ENCODE measurements around the gene MBL2.
A peak's percentile ranks its signal among the peaks of the same experiment; 100 is the strongest.

The MBL2 gene

DNA sequence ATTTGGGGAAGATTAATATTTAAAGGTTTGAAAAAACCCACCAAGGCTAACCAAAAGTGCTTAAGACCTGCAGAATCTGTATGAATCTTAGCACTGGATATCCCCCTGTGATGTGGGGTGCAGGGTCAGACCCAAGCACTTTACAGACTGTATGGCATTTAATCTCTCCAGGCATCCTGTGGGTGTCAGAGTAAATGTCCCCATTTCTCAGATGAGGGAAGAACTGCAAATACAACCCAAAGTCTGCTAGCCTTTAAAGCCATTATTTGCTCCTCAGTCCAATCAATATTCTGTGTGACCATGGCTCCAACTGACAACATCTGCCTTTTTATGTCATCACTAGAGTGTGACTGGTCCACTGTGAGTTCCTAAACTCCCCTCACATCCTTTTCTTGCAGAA lies 10.0 kb upstream of the MBL2 start:
- TF ChIP-seq, protein P1, sequence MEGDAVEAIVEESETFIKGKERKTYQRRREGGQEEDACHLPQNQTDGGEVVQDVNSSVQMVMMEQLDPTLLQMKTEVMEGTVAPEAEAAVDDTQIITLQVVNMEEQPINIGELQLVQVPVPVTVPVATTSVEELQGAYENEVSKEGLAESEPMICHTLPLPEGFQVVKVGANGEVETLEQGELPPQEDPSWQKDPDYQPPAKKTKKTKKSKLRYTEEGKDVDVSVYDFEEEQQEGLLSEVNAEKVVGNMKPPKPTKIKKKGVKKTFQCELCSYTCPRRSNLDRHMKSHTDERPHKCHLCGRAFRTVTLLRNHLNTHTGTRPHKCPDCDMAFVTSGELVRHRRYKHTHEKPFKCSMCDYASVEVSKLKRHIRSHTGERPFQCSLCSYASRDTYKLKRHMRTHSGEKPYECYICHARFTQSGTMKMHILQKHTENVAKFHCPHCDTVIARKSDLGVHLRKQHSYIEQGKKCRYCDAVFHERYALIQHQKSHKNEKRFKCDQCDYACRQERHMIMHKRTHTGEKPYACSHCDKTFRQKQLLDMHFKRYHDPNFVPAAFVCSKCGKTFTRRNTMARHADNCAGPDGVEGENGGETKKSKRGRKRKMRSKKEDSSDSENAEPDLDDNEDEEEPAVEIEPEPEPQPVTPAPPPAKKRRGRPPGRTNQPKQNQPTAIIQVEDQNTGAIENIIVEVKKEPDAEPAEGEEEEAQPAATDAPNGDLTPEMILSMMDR (IDR thresholded peaks at IDR 0.05; ENCODE audit: low read depth, low read length, missing control alignments): no peak
- H3K27ac ChIP-seq: no peak overlapping the region
- H3K27me3 ChIP-seq (replicated peaks): peaks cover 2% of the 10 kb centered on the region
- in situ Hi-C loops (cut with HindIII; ENCODE audit: low pct_ligation_motif_present, low sequenced_read_pairs): no loop called here
- H3K36me3 ChIP-seq (replicated peaks): no peaks in the 10 kb centered on the region
- no peak overlapping the region for H3K4me3 ChIP-seq (ENCODE audit: low read depth, low read length)
- no peak for DNase-seq

DNA sequence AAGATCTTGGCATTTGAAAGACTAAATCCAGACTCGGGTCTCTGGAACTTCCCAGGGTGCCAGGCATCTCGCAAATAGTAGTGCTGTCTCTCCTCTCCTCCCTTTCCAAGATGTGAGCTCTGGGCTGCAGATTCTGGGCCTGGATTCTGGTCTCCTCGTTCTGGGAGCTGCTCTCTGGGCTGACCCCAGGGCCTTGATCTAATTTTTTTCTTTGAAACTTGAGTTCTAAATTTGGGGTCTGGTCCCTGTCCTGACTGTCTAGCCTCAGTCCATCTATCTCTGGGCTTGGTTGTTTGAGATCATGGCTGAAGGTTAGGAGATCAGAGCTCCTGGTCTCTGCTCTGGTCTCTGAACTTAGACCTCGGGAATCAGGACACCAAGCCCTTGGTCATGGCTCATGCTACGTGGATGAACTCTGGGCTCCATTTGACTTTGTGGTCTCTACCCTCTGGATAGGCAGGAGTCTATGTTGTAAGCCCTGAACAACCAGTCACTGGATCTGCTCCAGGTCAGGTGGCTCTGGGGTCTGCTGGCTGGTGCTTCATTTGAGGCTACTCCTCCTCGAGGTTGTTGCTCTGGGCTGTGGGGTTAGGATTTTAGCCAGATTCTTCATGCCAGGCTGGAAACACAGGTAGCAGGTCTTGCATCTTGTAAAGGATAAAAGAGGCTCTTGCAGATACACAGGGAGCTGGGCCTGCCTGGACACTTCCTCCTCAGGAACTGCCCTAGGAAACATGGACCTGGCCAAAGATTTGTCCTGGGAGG lies 8.0 kb upstream of the MBL2 start:
- no peak overlapping the region for H3K27ac ChIP-seq
- no peaks in the 10 kb centered on the region for H3K36me3 ChIP-seq (replicated peaks)
- in situ Hi-C loops (cut with HindIII; ENCODE audit: low pct_ligation_motif_present, low sequenced_read_pairs): no loop called here
- no peak for DNase-seq
- H3K27me3 ChIP-seq (replicated peaks): peaks cover 2% of the 10 kb centered on the region
- TF ChIP-seq, protein P1 (IDR thresholded peaks at IDR 0.05; ENCODE audit: low read depth, low read length, missing control alignments): no peak
- H3K4me3 ChIP-seq (ENCODE audit: low read depth, low read length): no peak overlapping the region

DNA sequence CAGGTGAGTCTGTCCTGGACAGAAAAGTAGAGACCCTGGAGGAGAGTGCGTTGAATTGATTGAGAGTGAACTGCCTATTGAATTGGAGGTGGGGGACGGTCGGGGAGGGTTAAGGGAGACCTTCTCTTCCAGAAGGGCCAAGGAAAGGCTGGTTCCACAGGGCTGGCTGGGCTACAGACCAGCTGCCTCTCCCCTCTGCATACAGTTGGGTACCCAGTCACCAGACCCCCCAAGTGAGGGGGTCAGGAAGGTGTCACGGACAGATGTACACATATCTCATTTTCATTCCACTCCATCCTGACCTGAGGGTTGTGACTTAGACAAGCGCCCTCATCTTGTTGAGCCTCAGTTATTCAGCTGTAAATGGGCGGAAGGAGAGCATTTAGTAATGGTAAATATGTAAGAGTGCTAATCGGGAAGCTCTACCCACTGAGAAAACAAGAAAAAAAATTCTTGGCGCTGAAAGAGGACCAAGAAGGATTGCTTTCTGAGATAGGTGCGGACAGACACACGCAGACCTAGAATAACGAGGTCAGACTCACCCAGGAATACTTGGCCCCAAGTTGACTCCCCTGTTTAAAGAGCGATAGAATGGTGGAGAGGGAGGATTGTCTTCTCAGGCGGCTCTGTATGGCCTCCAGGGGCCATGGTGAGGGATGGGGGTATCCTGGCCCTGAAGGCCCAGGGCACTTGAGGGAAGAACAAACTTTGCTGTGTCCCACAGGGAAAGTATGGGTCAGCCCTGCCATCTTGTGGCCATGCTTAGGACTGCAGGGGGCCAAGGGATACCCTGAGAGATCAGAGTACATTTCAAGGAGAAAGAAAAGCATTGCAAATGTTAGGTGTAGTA lies 7.2 kb upstream of the MBL2 start:
- H3K4me3 ChIP-seq (ENCODE audit: low read depth, low read length): no peak overlapping the region
- no peak overlapping the region for H3K27ac ChIP-seq
- TF ChIP-seq, protein P1 (IDR thresholded peaks at IDR 0.05; ENCODE audit: low read depth, low read length, missing control alignments): peak; percentile 98
- peaks cover 2% of the 10 kb centered on the region for H3K27me3 ChIP-seq (replicated peaks)
- in situ Hi-C loops (cut with HindIII; ENCODE audit: low pct_ligation_motif_present, low sequenced_read_pairs): no loop called here
- peak; percentile 73 for DNase-seq
- no peaks in the 10 kb centered on the region for H3K36me3 ChIP-seq (replicated peaks)

DNA sequence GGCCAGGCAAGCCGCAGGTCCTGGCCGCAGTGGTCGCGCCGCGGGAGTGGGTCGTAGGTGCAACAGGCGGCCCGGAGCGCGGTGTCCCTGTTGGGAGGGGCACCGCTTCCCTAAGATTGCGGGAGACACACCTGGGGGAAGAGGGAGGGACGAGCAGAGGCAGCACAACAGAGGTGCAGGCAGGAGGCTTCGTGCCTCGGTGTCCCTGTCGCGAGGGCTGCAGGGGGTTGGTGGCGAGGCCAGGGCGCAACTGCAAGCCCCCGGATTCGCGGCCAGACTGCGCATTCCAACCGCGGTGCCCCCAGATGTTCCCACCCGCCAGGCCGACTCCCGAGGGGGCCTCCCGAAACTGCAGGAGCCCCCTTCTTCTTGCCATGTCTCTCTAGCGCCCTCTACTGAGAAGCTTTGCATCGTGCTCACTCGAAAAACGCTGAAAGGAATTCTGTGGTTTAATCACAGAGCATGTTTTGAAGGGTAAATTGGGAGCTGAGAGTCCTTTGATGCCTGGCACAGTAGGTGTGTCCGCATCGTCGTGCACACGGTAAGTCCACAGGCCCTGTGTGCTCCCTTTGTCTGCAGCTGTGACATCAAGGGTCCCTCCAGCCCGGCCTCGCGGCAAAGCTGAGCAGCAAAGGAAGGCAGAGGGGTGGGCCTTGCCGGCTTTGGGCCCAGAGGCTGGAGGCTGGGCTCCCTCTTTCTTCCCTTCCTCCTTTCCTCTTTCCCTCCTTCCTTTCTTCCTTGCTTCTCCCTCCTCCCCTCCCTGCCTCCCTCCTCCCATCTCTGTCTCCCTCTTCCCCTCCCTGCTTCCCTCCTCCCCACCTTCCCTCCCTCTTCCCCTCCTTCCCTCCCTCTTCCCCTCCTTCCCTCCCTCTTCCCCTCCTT lies 6.2 kb upstream of the MBL2 start:
- peak; percentile 36 for DNase-seq
- Histone ChIP-seq H3K27ac (no peak overlapping the region), H3K27me3 (replicated peaks) (peaks cover 2% of the 10 kb centered on the region), H3K4me3 (ENCODE audit: low read depth, low read length) (peak overlapping the region; percentile 39), H3K36me3 (replicated peaks) (no peaks in the 10 kb centered on the region)
- in situ Hi-C loops (cut with HindIII; ENCODE audit: low pct_ligation_motif_present, low sequenced_read_pairs): no loop called here
- TF ChIP-seq, protein P1 (IDR thresholded peaks at IDR 0.05; ENCODE audit: low read depth, low read length, missing control alignments): peak; percentile 89

DNA sequence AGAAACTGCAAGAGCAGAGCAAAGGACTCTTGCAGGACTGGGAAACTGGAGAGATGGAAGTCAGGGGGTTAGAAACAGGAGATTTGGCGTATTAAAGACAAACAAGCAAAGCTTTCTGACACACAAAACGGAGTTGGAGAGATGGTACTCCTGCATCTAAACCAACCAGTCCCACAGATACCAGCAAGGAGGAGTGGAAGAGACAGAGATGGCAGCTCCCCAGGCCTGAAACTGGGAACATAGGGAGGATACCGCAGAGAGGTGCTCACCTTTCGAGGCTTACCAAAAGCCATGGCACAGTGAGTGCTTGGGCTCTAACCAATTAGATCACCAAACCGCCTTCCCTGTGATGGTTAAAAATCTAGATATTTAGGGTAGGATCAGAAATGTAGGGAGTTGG lies 4.8 kb upstream of the MBL2 start:
- no peak for DNase-seq
- TF ChIP-seq, protein P1 (IDR thresholded peaks at IDR 0.05; ENCODE audit: low read depth, low read length, missing control alignments): no peak
- Histone ChIP-seq H3K27ac (no peak overlapping the region), H3K36me3 (replicated peaks) (no peaks in the 10 kb centered on the region), H3K27me3 (replicated peaks) (peaks cover 2% of the 10 kb centered on the region), H3K4me3 (ENCODE audit: low read depth, low read length) (no peak overlapping the region)
- in situ Hi-C loops (cut with HindIII; ENCODE audit: low pct_ligation_motif_present, low sequenced_read_pairs): no loop called here
